H1 (cell line): ENCODE data around the gene EGFLAM. TPM values are rescaled to one million over a fixed set of nuclear protein-coding genes. Genes with fewer than 3 reads are reported as not detected.

Source experiments
- polyA plus RNA-seq, 7 experiments: library from polyadenylated mRNA; depleted of rRNA in 3 of 7; stranded (reverse) in 5 of 7; unstranded in 2 of 7; fragments of >200 nt in 5 of 7; fragments of 200-250 nt in 2 of 7; gene quantifications; 1 replicate in 5 of 7; 2 replicates in 1 of 7; 4 replicates in 1 of 7; pipeline versions ENCODE4 v1.2.1 to v1.2.3, GENCODE V29; 2011 to 2013; ENCODE audit warnings: missing spikeins in 2 of 7, mixed read lengths in 2 of 7
- total RNA-seq: library from RNA; stranded (reverse); fragmentation: NEBNext Ultra II Directional; extraction: Animal tissue kit (Norgen Biotek cat#: 25700); gene quantifications from 2 replicates; pipeline ENCODE4 v1.2.1, GENCODE V29; 2021
- TF ChIP-seq, protein P1 (sequence below): IDR thresholded peaks from 2 replicates; pipeline ENCODE4 v1.6.1; 2012; ENCODE audit warnings: inconsistent platforms

EGFLAM gene
- total and polyA plus RNA-seq, 2 of the 8 experiments (the other 6 are each of a cell fraction or from before 2014, with no cell fraction given): 0.20 to 0.24 TPM

- TF ChIP-seq, protein P1, sequence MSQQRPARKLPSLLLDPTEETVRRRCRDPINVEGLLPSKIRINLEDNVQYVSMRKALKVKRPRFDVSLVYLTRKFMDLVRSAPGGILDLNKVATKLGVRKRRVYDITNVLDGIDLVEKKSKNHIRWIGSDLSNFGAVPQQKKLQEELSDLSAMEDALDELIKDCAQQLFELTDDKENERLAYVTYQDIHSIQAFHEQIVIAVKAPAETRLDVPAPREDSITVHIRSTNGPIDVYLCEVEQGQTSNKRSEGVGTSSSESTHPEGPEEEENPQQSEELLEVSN: no peak
Measured at GRCh38 chr5:38448568-38449350, 190.4 kb downstream of the EGFLAM start (continued).
